ENCODE data around the gene TARDBP.
"Not testable (repeated sequence)": the region's sequence is repeated elsewhere in the genome, so short reads cannot be mapped to it uniquely, and the experiment has no call there.

TARDBP gene

DNA sequence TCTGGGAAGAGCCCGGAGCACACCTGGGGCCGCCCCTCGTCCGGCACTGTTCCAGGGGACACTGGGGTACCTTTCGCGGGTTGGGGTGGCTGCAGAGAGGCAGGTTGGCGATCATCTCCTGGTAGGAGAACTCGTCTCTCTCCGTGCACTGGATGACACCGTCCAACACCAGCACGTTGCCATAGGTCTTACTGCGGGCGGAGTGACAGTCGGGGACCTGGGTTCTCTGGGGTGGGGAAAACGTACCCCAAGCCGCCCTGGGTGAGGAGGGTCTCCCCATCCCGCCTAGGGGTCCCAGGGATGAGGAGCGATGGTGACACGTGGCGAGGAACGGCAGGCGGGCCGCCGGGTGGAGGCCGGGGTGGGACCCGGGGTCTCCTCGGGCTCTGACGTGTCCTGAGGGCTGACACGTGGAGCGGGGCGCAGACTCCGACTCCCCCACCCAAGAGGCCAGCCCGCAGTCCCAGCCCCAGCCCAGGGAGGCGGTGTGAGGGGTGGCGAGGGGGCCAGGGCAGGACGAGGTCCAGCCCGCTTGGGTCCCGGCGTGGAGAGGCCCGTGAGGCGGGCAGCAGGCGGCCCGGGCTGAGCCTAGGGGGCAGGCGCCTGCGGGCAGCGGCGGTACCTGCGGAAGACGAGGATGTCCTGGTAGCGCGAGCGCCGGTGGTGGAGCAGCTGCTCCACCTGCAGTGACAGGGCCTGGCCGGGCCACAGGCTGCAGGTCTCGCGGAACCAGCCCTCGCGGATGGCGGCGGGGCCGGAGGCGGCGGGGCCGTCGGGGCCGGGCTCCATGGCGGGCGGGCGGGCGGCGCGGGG is 46.9 kb downstream of the TARDBP start:
- TF ChIP-seq, protein P1, sequence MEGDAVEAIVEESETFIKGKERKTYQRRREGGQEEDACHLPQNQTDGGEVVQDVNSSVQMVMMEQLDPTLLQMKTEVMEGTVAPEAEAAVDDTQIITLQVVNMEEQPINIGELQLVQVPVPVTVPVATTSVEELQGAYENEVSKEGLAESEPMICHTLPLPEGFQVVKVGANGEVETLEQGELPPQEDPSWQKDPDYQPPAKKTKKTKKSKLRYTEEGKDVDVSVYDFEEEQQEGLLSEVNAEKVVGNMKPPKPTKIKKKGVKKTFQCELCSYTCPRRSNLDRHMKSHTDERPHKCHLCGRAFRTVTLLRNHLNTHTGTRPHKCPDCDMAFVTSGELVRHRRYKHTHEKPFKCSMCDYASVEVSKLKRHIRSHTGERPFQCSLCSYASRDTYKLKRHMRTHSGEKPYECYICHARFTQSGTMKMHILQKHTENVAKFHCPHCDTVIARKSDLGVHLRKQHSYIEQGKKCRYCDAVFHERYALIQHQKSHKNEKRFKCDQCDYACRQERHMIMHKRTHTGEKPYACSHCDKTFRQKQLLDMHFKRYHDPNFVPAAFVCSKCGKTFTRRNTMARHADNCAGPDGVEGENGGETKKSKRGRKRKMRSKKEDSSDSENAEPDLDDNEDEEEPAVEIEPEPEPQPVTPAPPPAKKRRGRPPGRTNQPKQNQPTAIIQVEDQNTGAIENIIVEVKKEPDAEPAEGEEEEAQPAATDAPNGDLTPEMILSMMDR (conservative IDR thresholded peaks at IDR 0.05) = peak; percentile 15; the same call in 1 of the 2 replicates
- H3K27ac ChIP-seq = peak overlapping the region; percentile 91

DNA sequence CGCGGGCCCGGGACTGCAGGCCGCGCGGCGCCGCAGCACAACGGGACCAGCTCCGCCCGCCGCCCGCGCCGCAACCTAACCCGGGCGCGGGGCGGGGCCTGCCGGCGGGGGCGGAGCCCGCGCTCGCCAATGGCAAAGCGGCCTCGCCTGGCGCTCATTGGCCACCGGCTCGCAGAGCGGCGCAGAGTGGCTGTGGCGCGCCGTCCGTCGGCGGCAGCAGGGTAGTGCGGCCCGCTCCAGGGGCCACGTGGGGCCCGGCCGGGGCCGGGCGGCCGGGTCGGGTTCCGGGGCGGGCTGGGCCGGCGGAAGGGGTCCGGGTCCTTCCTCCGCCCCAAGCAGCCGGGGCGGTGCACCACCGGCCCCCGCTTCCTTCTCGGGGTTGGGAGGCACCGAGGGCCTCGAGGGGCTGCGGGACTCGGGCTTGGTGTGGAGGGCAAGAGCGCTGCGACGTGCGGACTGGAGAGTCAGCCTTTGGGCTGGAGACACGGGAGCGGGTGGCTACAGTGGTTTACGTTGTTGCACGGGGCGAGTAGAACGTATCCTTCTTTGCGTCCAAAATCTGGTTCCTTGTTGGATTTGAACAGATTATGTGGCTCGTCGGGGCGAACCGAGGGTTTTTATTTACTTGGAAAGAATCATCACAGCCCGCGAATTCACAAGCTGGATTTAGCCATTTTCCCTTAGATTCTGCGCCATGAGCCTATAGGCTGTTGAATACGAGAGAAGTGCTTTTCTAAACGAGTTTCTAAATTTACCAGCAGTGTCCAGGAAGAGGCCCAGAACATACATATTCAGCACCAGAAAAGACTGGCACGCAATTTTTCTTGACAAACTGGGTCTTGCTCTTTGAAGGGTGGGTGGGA is 47.7 kb downstream of the TARDBP start, which contains the start of gene SRM:
Gene SRM, minus strand, starts transcription at position 51 of the 863 bp plus-strand sequence. CDS start 75 bp downstream, outside the sequence.
- H3K27ac ChIP-seq = peak within 1 kb of the TSS; percentile 91
- TF ChIP-seq, protein P1 (conservative IDR thresholded peaks at IDR 0.05) = no peak

DNA sequence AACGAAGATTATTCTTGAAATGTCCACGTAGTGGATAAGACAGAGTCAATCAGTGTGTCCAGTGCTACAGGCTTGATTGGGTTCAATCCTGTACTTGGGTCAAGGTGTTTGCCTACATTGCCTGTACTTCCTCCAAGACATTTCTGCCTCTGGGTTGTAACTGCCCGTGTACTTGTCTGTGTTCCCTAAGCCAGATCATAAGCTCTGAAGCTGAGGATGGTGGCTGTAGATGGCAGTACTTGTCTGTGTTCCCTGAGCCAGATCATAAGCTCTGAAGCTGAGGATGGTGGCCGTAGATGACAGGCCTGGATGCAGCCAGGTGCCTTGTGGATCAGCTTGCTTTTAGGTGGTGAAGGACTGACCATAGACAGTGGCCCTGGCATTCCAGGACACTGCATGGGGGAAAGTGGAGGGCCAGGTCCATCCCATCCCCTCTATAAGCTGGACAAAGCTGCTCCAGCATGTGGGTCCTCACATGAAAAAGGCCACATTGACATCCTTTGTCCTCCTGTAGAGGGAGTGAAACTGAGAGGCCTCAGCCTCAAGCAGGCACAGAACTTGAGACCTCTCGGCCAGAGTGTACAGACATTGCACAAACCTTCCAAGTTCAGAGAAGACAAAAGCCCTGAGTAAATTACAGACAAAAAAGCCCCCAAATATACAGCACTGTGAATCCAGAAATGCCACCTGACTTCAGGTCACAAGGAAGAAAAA is 49.4 kb downstream of the TARDBP start:
- H3K27ac ChIP-seq = peak overlapping the region; percentile 91

DNA sequence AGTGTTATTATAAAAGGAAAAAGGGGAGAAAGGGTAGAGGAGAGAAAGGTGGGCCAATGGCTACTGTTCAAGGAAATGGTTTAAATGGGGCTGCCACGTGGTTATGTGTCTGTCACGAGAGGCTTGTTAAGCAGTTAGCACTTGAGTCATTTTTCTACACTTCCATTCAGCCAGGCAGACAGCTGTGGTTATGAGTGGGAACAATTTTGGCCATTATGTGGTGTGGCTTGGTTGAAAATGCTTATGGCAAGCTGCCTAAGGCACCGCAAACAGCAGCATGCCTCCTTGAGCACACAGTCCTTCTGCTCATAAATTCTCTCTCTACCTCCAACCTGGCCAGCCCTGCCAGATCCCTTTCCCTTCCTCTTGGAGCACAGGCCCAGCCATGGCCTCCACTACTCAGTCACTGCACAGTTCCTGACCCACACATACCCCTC is 50.5 kb downstream of the TARDBP start:
- TF ChIP-seq, protein P1 (conservative IDR thresholded peaks at IDR 0.05) = no peak
- H3K27ac ChIP-seq = peak overlapping the region; percentile 23; the same call in 1 of the 2 replicates

More for the DNA sequence above, 49.4 kb downstream of the TARDBP start:
- TF ChIP-seq, protein P1 (conservative IDR thresholded peaks at IDR 0.05) = no peak

DNA sequence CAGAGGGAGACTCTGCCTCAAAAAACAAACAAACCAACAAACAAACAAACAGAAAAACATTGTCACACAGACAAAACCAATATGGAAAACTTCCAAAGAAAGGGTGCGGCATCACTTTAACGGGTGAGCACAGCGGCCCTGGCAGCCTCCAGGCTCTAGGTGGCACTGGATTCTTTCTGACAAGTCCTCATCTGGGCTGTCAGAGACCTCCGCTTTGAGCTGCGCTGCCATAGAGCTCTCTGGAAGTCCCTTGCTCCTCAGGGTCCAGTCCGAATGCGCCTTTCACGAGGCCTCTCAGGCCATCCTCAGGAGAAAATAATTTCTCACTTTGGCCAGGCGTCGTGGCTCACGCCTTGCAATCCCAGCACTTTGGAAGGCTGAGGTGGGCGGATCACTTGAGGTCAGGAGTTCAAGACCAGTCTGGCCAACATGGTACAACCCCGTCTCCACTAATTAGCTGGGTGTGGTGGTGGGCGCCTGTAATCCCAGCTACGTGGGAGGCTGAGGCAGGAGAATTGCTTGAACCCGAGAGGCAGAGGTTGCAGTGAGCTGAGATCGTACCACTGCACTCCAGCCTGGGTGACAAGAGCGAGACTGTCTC is 51.6 kb downstream of the TARDBP start:
- not testable (repeated sequence) for H3K27ac ChIP-seq
- TF ChIP-seq, protein P1 (conservative IDR thresholded peaks at IDR 0.05) = peak; percentile 55

GRCh38 chr1:11064942-11065341 is 52.5 kb downstream of the TARDBP start:
- H3K27ac ChIP-seq = no peak overlapping the region
- TF ChIP-seq, protein P1 (conservative IDR thresholded peaks at IDR 0.05) = no peak

Data from VCaP (cell line).